Panc1 (cell line): ENCODE measurements around the gene ITIH5. TPM values are rescaled to one million over a fixed set of nuclear protein-coding genes. Genes with fewer than 3 reads are reported as not detected.
"Not testable (repeated sequence)": the region's sequence is repeated elsewhere in the genome, so short reads cannot be mapped to it uniquely, and the experiment has no call there.

Source experiments
- ATAC-seq: fragments of 200-7000 bp; cut with Tn5 transposase; 2 replicates; pipeline ENCODE4 v1.9.1; 2020; ENCODE audit warnings: mild to moderate bottlenecking, moderate library complexity
- BruUV-seq: library from RNA; stranded (reverse); fragments of 400-500 nt; replicated peaks from 2 replicates; lab custom pipeline; 2021; lab: Mats Ljungman, UMichigan
- CTCF ChIA-PET: fragments of 300-600 bp; sonication (Branson Sonifier 250); formaldehyde crosslinking; loops from one replicate; lab custom pipeline; 2022; ENCODE audit warnings: antibody characterized with exemption; lab: Charles Lee
- POLR2A ChIA-PET: fragments of 300-600 bp; sonication (Branson Sonifier 250); formaldehyde crosslinking; loops from one replicate; lab custom pipeline; 2022; ENCODE audit warnings: antibody characterized with exemption; lab: Charles Lee
- DNase-seq: peaks from one replicate; pipeline ENCODE4 v3.0.0-alpha.2; 2010; ENCODE audit warnings: low read depth, low spot score
- H3K27ac ChIP-seq: 2 replicates; pipeline ENCODE4 v1.5.1; 2011; ENCODE audit warnings: mild to moderate bottlenecking, low read length, inconsistent platforms
- H3K27me3 ChIP-seq: fragments of 200-500 bp; sonication (Bioruptor generic); 2 replicates; pipeline ENCODE4 v1.6.0; 2014; ENCODE audit warnings: low read length, inconsistent platforms; ENCODE audit not compliant: control insufficient read depth, insufficient read depth
- H3K36me3 ChIP-seq: fragments of 200-500 bp; sonication (Bioruptor generic); 2 replicates; pipeline ENCODE4 v1.5.1; 2014; ENCODE audit warnings: inconsistent platforms, mild to moderate bottlenecking, low read length, moderate library complexity; ENCODE audit not compliant: control insufficient read depth, insufficient read depth
- H3K4me1 ChIP-seq: 2 replicates; pipeline ENCODE4 v1.5.1; 2011; ENCODE audit warnings: inconsistent platforms, mild to moderate bottlenecking, low read length, moderate library complexity; ENCODE audit not compliant: control insufficient read depth, insufficient read depth
- H3K4me3 ChIP-seq, 2 experiments: 2 replicates each; pipeline ENCODE4 v1.5.1; 2011 to 2012; ENCODE audit warnings: low read depth in 2 of 2, low read length in 2 of 2, mild to moderate bottlenecking in 2 of 2, inconsistent platforms in 1 of 2, moderate library complexity in 1 of 2
- H3K9me3 ChIP-seq: fragments of 200-500 bp; sonication (Bioruptor generic); 2 replicates; pipeline ENCODE4 v1.5.1; 2014; ENCODE audit warnings: low read depth, mild to moderate bottlenecking, inconsistent platforms, low read length, moderate library complexity; ENCODE audit not compliant: control insufficient read depth, insufficient read depth
- CTCF ChIP-seq: fragments of 450-650 bp; IDR thresholded peaks from 2 replicates; pipeline ENCODE4 v1.5.1; 2017; ENCODE audit warnings: mild to moderate bottlenecking
- POLR2AphosphoS5 ChIP-seq: IDR thresholded peaks from 2 replicates; pipeline ENCODE4 v1.6.1; 2012; ENCODE audit warnings: mild to moderate bottlenecking, low read depth, low read length, moderate library complexity
- SIN3A ChIP-seq: IDR thresholded peaks from 2 replicates; pipeline ENCODE4 v1.6.1; 2012; ENCODE audit warnings: low read depth, mild to moderate bottlenecking, low read length, moderate library complexity, borderline replicate concordance; ENCODE audit not compliant: insufficient read depth
- TCF7L2 ChIP-seq: IDR thresholded peaks from 2 replicates; pipeline ENCODE4 v1.6.1; 2011; ENCODE audit warnings: mild to moderate bottlenecking, low read depth, low read length, inconsistent platforms
- in situ Hi-C: cut with HindIII; loops from 2 replicates; pipeline ENCODE4 v1.10.0; 2016; ENCODE audit warnings: low sequenced_read_pairs, low pct_unique_long_range_greater_than_20kb
- intact Hi-C: fragments of 100-400 bp; cut with micrococcal nuclease; formaldehyde crosslinking; loops from one replicate; pipeline ENCODE4 v1.10.0; 2022; ENCODE audit not compliant: unreplicated experiment
- total RNA-seq: library from RNA; stranded (reverse); gene quantifications from one replicate; pipeline ENCODE4 v1.2.1, GENCODE V29; 2021; ENCODE audit not compliant: unreplicated experiment
- TF ChIP-seq, protein P1 (sequence below), 2 experiments: IDR thresholded peaks; 2 replicates each; pipeline ENCODE4 v1.6.1; 2011 to 2012; ENCODE audit warnings: low read depth in 2 of 2, control low read depth in 1 of 2, low read length in 1 of 2, mild to moderate bottlenecking in 1 of 2, moderate library complexity in 1 of 2; ENCODE audit not compliant: insufficient read depth in 1 of 2

Gene ITIH5
- total RNA-seq, 1 experiment from 2014 or later = not detected

DNA sequence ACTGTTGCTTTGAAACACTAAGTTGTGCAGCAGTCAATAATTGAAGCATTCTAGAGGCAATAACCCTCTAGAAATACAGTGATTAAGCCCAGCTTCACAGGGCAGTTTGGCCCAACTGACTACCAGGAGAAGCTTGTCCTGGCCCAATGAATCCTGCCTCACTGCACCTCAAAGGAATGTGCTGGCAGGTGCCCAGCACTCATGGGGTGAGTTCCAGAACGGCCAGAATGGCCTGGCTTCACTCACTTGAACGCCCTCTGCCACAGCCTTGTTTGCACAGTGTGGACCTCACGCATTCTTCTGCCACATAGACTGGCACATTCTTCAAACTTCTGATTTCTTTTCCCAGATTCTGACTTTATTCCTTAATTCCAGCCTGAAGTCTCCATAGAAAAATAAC is 29.8 kb upstream of the ITIH5 start:
- BruUV-seq = no TSS peak
- Histone ChIP-seq H3K27me3 (no peaks in the 10 kb centered on the region), H3K9me3 (no peaks in the 10 kb centered on the region), H3K36me3 (no peaks in the 10 kb centered on the region), H3K4me3 (no peak overlapping the region), H3K27ac (no peak overlapping the region), H3K4me1 (no peaks in the 10 kb centered on the region)
- no peak for ATAC-seq
- no peak for DNase-seq
- ChIA-PET POLR2A (no interaction called here), CTCF (no interaction called here)
- in situ Hi-C loops (no loop called here), intact Hi-C loops (no loop called here)
- no peak for TF ChIP-seq TCF7L2
- TF ChIP-seq, protein P1, sequence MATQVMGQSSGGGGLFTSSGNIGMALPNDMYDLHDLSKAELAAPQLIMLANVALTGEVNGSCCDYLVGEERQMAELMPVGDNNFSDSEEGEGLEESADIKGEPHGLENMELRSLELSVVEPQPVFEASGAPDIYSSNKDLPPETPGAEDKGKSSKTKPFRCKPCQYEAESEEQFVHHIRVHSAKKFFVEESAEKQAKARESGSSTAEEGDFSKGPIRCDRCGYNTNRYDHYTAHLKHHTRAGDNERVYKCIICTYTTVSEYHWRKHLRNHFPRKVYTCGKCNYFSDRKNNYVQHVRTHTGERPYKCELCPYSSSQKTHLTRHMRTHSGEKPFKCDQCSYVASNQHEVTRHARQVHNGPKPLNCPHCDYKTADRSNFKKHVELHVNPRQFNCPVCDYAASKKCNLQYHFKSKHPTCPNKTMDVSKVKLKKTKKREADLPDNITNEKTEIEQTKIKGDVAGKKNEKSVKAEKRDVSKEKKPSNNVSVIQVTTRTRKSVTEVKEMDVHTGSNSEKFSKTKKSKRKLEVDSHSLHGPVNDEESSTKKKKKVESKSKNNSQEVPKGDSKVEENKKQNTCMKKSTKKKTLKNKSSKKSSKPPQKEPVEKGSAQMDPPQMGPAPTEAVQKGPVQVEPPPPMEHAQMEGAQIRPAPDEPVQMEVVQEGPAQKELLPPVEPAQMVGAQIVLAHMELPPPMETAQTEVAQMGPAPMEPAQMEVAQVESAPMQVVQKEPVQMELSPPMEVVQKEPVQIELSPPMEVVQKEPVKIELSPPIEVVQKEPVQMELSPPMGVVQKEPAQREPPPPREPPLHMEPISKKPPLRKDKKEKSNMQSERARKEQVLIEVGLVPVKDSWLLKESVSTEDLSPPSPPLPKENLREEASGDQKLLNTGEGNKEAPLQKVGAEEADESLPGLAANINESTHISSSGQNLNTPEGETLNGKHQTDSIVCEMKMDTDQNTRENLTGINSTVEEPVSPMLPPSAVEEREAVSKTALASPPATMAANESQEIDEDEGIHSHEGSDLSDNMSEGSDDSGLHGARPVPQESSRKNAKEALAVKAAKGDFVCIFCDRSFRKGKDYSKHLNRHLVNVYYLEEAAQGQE (IDR thresholded peaks at IDR 0.05; ENCODE audit: insufficient read depth in 1 of 2, low read depth in 2 of 2, low read length in 1 of 2) = no peak
- no peak for TF ChIP-seq SIN3A
- TF ChIP-seq CTCF = no peak
- TF ChIP-seq POLR2AphosphoS5 = no peak

- in situ Hi-C loops, DNase-seq, H3K4me3 ChIP-seq, H3K36me3 ChIP-seq, H3K27me3 ChIP-seq, ATAC-seq, H3K9me3 ChIP-seq, H3K27ac ChIP-seq, POLR2A ChIA-PET, CTCF ChIA-PET, BruUV-seq, H3K4me1 ChIP-seq, intact Hi-C loops: not testable (repeated sequence)
Observed at GRCh38 chr10:7693194-7693593, 26.4 kb upstream of the ITIH5 start.

DNA sequence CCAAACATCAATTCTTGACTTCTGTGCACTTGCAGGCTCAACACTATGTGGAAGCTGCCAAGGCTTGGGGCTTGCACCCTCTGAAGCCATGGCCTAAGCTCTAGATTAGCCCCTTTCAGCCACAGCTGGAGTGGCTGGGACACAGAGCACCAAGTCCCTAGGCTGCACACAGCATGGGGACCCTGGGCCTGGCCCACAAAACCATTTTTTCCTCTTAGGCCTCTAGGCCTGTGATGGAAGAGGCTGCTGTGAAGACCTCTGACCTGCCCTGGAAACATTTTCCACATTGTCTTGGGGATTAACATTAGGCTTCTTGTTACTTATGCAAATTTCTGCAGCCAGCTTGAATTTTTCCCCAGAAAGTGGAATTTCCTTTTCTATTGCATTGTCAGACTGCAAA is 25.6 kb upstream of the ITIH5 start:
- intact Hi-C loops, ATAC-seq, POLR2A ChIA-PET, CTCF ChIA-PET, DNase-seq, H3K36me3 ChIP-seq, H3K4me3 ChIP-seq, H3K4me1 ChIP-seq, H3K9me3 ChIP-seq, in situ Hi-C loops, H3K27me3 ChIP-seq, H3K27ac ChIP-seq, BruUV-seq: not testable (repeated sequence)

- intact Hi-C loops, H3K36me3 ChIP-seq, H3K27me3 ChIP-seq, H3K4me1 ChIP-seq, H3K9me3 ChIP-seq, H3K27ac ChIP-seq, BruUV-seq, CTCF ChIA-PET, in situ Hi-C loops, DNase-seq, H3K4me3 ChIP-seq, ATAC-seq, POLR2A ChIA-PET: not testable (repeated sequence)
Observed at GRCh38 chr10:7690885-7691597, 24.3 kb upstream of the ITIH5 start.
